Left renal pelvis (tissue), 4 donors: ENCODE results near the gene KLK15. TPM values are rescaled to one million over a fixed set of nuclear protein-coding genes. Genes with fewer than 3 reads are reported as not detected.

Experiments used
- DNase-seq, 4 donors: peaks; one replicate each; pipeline ENCODE4 v3.0.0-alpha.2; 2013; ENCODE audit warnings: low read depth in 4 of 4, low spot score in 3 of 4
- polyA plus RNA-seq, 4 donors: library from polyadenylated mRNA; unstranded; fragments of 120-200 nt; gene quantifications; one replicate each; pipeline ENCODE4 v1.2.1, GENCODE V29; 2013; ENCODE audit not compliant: insufficient read length in 4 of 4

The KLK15 gene
- polyA plus RNA-seq, 4 donors = not detected

- no peak for DNase-seq
These were observed 10.4 kb upstream of the KLK15 start for GRCh38 chr19:50843701-50844221.

GRCh38 chr19:50843205-50843604 lies 9.8 kb upstream of the KLK15 start:
- no peak for DNase-seq

GRCh38 chr19:50842130-50842529 lies 8.8 kb upstream of the KLK15 start:
- no peak for DNase-seq

- DNase-seq = no peak
These were observed 6.6 kb upstream of the KLK15 start for GRCh38 chr19:50839712-50840655.

- no peak for DNase-seq
These were observed 4.9 kb upstream of the KLK15 start for GRCh38 chr19:50838239-50838638.

- no peak for DNase-seq
These were observed 3.9 kb upstream of the KLK15 start for GRCh38 chr19:50837300-50837699.

- no peak for DNase-seq
These were observed 3.3 kb upstream of the KLK15 start for GRCh38 chr19:50836543-50837195.

GRCh38 chr19:50835785-50836542 lies 2.6 kb upstream of the KLK15 start:
- DNase-seq = peak in 2 of 4 donors; percentile 36 to 58

GRCh38 chr19:50835103-50835784 lies 1.9 kb upstream of the KLK15 start:
- no peak for DNase-seq

- no peak for DNase-seq
These were observed 411 bp upstream of the KLK15 start for GRCh38 chr19:50833802-50834167.

- no peak for DNase-seq
These were observed 708 bp downstream of the KLK15 start for GRCh38 chr19:50832666-50833065.

- DNase-seq = no peak
These were observed 2.4 kb downstream of the KLK15 start for GRCh38 chr19:50831026-50831396.

GRCh38 chr19:50830266-50831025 lies 2.9 kb downstream of the KLK15 start:
- DNase-seq = no peak

GRCh38 chr19:50829801-50830200 lies 3.6 kb downstream of the KLK15 start:
- no peak for DNase-seq

GRCh38 chr19:50827476-50827875 lies 5.9 kb downstream of the KLK15 start:
- no peak for DNase-seq

- no peak for DNase-seq
These were observed 6.7 kb downstream of the KLK15 start for GRCh38 chr19:50826492-50827240.

- DNase-seq = no peak
These were observed 9.9 kb downstream of the KLK15 start, which contains the start of gene KLK1 for GRCh38 chr19:50823389-50824042. KLK1 (minus strand) TSS chr19:50823787; CDS start chr19:50823748, 39 bp downstream.

- DNase-seq = no peak
These were observed 10.6 kb downstream of the KLK15 start for GRCh38 chr19:50822661-50823208.
